Hematopoietic multipotent progenitor cell treated with erythropoietin and hydrocortisone succinate and interleukin-3 and kit ligand, for 15 days (in vitro differentiated cells): Measurements from ENCODE around the gene VWA3B.
"Not testable (repeated sequence)": the region's sequence is repeated elsewhere in the genome, so short reads cannot be mapped to it uniquely, and the experiment has no call there.

Source experiments
- DNase-seq: peaks from one replicate; pipeline ENCODE4 v3.0.0-alpha.2; 2015; ENCODE audit warnings: low spot score

The VWA3B gene

DNA sequence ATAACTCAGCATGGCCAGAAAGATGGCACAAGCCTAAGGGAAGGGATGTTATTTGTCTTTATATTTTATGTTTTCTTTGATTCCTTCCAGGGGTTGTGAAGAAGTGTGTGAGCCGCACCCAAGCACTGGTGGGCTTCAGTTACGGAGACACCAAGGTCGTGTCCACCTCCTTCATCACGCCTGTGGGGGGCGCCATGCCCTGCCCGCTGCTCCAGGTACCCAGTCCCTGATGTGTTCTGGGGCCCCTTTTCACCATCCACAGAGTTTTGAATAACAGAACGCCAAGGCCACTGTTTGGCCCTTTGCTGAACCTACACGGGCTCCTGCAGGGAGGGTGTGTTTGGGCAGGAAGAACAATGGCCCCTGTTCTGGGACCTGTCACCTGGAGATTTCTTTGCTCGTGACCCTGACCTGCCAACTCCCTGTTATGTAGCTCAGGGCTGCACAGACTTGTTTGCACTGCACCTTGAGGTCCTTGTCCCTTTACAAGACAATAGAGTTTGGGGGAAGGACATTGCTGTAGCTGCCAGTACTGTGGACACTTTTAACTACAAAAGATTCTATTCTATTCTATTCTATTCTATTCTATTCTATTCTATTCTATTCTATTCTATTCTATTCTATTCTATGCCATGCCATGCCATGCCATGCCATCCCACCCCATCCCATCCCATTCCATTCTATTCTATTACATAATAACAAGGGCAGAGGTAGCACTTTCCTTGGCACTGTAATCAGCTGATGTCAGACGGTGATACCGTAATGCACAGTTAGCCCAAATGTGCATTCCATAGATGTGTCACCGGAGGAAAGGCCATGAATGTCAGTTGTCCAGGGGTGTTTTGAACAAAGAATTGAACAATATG lies 211.1 kb downstream of the VWA3B start:
- no peak for DNase-seq

DNA sequence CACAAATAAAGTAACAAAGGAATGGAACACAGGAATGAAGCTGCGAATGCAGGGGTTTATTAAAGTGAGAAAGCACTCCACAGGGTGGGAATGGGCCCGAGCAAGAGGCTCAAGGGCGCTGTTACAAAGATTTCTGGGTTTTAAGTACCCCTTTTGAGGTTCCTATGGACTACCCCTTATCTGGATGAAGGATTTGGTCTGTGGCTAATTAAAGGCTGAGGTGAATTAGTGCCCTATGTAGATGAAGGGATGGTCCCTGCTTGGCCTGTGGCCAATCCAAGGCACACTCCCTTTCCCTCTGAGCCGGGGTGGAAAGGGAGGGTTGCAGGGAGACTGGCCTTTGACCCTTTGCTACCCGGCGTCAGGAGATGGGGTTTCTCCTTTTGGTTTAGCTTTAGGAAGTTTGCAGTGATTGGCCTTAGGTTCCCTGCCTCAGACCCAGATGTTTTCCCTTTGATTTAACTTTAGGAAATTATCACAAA lies 211.8 kb downstream of the VWA3B start:
- DNase-seq, result no peak

DNA sequence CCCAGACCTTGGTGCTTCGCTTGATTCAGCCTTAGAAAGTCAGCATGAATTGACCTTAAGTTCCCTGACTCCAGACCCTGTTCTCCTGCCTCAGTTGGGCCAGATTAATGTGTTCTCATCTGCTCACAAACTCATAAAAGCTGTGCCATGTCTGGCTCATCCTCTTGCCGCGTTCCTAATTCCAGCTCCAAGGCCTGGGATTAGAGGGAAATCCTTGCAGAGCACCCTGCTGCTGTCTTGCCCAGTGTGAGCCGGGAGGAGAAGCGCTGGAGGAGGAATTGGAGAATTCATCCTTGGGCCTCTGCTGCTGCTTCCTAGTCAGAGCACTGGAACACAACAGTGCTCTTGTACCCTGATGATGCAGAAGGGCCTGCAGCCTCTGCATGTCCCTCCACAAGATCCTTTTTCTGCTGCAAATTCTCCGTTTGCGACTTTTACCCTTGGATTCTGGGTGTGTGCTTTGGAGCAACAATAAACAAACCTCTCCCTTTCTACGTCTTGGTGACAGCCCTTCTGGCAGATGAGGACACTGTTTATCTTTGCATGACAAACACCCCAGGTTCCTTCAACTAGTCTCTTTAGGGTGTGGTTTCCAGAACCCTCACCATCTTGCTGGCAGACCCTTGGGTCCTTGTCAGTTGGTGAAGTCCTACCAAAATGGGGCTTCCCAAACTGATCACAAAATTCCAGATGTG lies 212.4 kb downstream of the VWA3B start:
- DNase-seq, result no peak

DNA sequence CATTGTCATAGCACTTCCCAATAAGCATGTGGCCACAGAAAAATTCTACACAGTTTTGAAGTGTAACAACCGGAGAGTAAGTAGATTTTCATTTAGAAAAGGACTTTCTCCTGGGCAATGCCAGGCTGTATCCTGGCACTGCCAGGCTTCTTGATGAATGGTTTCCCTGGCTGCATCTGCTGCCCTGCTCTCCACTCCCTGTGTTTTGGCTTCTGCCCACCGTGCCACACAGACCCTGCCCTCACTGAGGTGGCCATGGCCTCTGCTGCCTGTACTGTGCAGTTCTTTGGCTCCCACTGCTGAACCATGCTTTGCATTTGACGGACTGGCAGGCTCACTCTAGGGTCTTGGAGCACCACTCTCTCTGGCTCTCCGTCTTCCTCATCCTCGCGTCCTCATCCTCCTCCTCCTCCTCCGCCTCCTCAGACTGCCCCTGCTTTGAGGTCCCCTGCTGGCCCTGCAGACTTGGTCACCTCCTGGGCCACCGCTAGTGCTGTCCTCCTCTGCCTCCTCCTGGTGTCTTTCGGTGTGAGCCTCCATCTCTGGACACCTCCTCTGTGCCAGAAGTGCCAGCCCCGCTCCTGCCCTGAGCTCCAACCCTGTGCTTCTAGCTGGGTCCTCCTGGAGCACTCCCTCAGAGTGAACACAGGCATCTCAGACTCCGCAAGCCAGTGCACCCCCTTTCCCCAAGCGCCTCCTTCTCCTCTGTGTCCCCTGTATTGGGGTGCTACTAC lies 213.3 kb downstream of the VWA3B start:
- DNase-seq, result no peak

DNA sequence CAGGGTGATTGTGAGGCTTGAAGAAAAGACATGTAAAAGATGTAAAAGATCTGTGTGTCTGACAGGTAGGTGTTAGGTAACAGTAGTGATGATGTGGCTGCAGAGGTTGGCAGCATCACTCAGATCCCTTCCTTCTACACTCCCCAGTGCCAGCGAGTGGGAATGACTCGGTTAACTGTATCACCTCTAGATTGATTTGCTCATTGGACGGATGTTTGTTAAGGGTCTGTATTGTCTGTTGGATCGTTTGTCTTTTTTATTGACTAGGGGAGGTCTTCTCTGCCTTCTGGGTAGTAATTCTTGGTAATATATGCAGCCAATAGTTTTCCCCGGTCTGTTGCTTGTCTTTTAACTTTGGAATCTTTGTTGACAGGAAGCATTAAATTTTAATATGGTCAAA lies 214.5 kb downstream of the VWA3B start:
- no peak for DNase-seq

DNA sequence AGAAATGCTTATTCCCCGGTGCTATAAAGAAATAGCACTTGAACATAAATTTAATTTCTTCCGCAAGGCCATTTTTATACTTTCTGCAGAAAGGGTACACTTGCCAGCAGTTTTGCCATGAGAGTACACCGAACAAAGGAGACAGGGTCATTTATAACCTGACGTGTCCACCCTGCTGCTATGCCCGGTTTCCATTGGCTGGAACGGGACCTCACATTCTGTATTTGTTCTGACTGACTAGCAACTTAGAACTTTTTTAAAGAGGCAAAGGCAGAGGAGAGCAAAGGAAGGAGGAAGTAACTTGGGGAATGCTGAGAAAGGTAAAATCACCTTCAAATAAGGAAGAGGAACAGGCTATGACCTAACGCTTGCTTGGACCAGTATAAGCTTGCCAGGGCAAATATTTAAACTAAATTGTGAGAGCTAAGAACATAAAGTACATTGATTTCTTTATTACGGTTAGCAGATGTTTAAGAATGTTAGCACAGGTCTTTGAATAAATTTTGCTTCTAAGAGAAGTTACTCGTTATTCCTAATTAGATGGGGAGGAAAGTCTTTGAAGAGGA lies 220.2 kb downstream of the VWA3B start:
- DNase-seq, result not testable (repeated sequence)

DNA sequence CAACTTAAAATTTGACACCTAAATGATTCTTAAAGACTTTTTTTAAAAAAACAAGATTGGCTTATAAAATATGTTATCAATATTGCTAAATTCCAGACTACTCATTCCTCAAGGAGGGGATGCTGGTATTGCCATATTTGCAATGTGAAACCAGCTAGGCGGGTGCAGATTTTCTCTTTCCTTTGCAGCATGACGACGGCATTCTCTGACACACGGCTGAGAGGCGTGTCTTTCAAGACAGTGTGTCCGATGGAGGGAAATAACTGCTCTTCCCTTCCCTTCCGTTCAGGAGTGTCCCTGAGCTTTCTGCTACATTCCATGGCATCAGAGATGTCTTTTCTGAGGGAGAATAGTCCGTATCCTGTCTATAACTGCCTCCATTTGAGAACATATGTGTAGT lies 221.1 kb downstream of the VWA3B start:
- DNase-seq, result no peak

DNA sequence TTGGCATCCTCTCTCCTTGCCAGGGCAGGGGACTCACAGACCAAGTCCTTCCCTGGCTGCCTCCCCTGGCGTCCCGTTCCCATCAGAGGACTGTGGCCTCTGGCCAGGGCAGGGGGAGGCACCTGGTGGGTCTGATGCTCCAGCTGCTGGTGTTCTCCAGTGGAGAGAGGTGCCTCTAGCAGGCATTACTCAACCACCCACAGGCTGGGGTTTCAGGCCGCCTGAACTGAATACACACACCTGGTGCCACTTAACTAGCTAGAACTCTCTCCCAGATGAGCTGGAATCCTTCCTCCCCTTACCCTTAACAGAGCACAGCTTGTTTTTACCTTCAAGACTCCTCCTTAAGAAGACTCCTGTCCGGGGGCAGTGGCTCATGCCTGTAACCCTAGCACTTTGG lies 221.6 kb downstream of the VWA3B start:
- DNase-seq, result no peak

DNA sequence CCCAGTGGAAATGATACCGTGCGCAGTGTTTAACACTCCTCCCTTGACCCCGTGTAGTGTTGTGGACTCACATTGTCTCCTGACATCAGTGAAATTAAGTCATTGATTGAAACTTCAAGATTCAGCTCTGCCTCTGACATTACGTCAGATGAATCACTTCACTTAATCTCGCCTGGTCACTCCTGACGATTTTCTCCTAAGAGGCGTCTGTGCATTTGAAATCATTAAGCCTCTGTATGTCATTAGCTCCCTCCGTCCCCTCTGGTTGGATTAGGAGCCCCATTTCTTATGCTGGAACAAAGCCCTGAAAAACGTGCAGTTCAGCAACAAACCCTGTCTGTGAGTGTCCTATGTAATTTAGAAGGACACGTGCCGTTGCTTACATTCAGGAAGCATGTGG lies 222.6 kb downstream of the VWA3B start:
- DNase-seq, result no peak

DNA sequence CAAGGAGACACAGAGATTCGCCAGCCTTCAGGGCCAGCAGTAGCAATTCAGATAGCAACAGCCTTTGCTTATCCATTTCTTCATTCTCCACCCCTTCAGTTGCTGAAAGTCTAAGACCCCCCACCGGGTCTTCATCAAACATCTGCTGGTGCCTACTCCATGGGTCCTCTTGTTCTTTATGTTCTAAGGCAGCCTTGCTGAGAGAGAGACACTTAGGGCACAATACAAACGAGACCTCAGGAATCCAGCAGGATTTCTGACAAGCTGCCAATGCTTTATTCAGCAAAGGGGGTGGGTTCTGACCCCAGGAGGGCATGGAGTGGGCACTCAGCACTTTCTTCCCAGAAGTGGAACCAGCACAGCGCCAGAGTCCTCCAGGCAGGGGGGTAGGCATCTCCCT lies 223.0 kb downstream of the VWA3B start:
- DNase-seq, result no peak

DNA sequence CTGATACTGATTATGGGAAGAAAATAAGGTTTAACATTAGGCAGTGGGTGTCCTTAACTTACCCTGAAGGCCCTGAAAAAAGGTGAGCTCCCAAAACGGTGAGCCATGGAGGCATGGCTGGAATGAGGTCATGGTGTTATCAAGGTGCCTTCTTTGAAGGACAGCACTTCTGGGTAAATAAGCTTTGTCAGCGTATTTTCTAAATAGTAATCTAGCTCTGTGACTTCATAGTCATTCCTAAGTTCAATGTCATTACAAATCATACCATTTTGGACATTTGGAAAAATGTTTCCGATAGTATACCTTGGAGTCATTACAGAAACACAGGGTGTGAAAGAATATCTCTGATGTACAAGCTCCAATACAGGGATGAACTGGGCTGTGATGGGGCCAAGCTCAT lies 224.1 kb downstream of the VWA3B start:
- DNase-seq, result no peak

DNA sequence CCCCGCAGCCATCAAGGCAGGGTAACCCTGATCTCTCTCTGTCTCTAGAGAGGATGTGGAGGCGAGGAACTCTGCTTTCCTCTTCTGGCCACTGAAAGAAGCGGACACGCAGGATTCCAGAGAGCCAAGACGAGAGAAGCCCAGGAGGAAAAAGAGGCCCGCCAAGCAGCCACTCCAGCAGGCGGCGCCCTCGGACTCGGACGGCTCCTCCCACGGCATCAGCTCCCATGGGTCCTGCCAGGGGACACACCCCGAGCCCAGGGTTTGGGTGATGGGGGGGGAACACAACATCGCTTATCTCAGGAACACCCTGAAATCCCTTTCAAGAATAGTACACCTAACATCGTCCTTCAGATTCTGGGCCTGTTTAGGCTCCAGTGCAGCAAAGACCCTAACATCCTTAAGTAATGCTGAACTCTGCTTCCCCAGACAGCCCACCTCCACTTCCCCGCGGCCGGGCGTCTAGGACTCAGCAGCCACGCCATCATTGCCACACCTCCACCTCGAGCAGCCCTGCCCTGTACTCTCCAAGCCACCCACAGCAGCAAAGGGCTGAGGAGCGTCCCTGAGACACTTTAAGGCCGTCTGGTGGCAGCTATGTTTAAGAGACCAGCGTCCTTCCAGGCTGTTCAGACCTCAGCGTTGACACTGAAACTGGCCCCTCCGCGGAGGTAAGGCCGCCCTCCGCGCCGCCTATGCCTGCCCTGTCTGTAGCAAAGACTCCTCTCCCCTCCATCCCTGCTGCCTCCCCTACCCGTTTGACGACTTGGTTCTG lies 225.0 kb downstream of the VWA3B start:
- DNase-seq, result no peak

DNA sequence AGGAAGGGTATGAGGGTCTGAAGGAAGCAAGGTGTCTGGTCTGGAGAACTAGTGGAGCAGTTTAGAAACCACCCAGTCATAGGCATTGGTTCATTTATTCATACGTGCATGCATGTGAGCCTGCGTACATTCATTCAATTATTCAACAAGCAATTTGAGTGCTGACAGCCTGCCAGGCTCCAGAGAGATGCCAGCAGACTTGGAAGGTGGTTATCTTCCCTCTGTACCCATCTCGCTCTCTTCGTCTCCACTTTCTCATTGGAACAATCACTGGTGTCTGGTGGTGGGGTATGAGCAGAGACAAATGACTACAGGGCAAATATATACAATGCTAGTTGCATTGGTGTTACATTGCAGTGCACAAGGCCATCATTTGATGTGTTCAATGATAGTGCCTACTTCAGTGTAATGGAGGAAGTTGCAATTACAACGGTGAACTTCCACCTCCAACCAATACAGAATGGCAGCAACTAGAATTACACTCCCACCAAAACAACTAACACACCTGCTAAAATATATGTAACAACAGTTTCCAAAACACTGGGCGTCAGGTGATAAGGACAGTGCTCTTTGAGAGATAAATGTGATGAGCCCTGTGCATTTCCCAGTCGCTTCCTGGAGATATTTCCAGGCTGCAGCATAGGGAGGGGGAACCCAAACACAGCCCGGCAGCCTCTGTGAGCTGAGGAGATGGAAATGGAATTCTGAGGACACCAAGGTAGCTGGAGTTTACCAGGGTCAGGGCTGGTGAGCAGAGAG lies 226.7 kb downstream of the VWA3B start:
- DNase-seq, result no peak

DNA sequence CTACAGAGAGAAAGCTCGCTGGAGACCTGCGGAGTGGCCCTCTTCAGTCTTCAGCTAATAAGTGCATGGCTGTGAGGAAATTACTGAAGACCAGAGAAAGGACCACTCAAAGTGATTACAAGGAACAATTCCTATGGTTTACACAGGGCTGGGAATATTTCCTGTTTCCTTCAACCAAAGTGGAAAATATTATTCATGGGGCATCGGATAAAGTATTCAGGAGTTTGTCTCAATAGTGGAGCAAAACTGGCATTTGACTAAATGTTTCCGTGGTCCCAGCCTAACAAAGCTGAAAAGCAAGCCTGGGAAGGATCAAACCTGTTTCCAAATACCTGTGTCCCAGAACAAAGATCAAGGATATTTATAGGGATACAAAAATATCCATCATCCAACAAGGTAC lies 227.3 kb downstream of the VWA3B start:
- DNase-seq, result no peak

DNA sequence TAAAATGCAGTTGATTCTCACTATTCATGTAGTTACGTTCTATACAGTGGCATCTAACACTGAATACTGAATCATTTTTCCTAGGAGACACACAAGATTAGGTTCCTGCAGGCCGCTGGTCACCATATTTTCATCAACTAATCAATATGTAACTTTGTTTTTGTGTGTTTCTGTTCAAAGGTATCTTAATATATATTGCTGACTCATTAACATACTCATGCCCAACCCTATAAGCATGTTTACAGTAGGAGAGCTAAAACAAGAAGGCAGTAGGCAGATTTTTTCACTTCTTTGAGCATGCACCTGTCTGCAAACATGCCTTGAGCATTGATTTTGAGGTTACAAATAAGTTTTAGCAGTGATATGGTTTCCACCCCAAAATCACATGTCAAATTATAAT lies 229.0 kb downstream of the VWA3B start:
- no peak for DNase-seq

DNA sequence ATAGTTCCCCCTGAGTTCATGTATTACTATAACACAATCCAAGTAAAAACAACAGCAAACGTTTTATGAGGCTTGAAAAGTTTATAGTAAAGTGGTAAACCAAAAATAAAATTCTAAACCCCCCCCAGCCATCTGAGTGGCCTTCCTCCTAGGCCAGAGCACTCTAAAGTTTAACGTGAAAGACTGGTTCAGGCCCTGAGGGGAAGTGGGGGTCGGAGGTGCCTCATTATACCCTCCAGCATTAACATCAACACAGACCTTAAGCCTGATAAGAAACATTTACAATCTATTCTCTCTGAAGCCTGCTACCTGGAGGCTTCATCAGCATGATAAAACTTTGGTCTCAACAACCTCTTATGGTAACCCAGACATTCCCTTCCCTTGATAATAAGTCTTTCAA lies 230.2 kb downstream of the VWA3B start:
- DNase-seq, result no peak

DNA sequence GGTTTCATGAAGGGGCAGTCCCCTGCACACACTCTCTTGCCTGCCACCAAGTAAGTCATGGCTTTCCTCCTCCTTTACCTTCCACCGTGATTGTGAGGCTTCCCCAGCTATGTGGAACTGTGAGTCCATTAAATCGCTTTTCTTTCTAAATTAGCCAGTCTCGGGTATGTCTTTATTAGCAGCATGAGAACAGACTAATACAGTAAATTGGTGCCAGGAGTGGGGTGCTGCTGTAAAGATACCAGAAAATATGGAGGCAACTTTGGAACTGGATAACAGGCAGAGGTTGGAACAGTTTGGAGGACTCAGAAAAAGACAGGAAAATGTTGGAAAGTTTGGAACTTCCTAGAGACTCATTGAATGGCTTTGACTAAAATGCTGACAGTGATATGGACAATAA lies 233.2 kb downstream of the VWA3B start:
- not testable (repeated sequence) for DNase-seq

DNA sequence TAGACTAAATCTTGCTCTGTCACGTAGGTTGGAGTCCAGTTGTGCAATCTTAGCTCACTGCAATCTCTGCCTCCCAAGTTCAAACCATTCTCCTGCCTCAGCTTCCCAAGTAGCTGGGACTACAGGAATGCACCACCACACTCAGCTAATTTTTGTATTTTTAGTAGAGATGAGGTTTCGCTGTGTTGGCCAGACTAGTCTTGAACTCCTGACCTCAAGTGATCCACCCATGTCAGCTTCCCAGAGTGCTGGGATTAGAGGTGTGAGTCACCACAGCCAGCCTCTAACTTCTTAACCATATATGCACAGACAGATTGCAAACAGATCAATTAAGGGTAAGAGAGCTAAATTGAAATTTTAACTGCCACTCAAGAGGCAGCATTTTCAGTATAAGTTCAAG lies 237.2 kb downstream of the VWA3B start:
- DNase-seq, result no peak

DNA sequence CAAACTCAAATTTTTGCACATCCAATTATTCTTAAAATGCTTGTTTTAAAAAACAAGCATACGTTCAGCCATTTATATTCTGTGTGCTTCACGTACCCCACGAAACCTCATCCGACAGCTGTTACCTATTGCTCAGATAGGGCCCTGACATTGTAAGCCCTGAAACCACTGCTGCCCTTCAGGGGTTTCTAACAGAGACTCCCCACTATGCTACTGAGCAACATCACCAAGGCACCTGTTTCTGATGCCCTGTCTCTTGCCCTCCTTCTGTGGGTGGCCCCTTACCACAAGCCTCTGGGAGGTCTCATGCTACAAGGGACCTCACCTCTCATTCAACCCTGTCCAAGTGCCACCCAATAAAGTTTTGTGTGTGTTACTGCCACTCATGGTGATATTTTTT lies 240.8 kb downstream of the VWA3B start:
- DNase-seq, result no peak

DNA sequence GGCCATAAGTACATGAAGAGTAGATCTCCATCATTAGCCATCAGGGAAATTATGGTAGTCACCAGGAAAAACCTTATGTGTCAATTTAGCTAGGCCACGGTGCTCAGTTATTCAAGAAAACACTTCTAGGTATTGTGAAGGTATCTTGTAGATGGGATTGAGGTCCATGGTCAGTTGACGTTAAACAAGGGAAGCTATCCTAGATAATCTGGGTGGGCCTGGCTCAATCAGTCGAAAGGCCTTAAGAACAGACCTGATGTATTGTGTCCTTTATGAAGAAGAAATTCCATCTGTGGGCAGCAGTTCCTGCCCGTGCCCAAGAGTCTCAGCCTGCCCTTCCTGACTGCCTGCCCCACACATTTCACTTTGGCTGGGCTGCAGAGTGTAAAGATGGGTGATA lies 242.6 kb downstream of the VWA3B start:
- no peak for DNase-seq

DNA sequence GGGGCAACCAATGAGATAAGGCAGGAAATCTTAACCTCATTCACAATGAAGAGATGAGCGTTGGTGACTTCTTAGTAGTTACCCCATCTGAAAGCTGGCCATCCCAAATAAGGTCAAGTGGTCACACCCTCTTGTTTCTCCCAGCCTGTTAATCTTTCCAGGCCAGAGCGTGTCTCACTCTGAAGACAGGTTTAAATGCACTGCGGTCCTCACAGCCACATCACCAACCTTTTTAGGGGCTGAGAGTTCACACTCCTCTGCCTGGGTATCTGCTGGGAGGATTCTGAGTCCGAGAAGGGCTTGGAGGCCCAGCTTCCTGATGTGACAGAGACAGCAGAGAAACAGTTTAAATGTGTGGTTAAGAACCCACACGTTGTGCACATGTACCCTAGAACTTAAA lies 246.0 kb downstream of the VWA3B start:
- no peak for DNase-seq
